Ovary (tissue), 9 donors: Measurements from ENCODE around the gene COL6A1. TPM values are rescaled to one million over a fixed set of nuclear protein-coding genes. Genes with fewer than 3 reads are reported as not detected.
A peak's percentile ranks its signal among the peaks of the same experiment; 100 is the strongest.

ENCODE experiments used
- DNase-seq, 5 donors: peaks; one replicate each; pipeline ENCODE4 v3.0.0-alpha.2; 2019 to 2020
- H3K27ac ChIP-seq, 2 donors: fragments of 200-600 bp; one replicate each; pipeline versions ENCODE4 v1.5.1 to v1.8.0; 2019 to 2022
- H3K27me3 ChIP-seq: fragments of 200-600 bp; one replicate; pipeline ENCODE4 v1.8.0; 2022
- H3K36me3 ChIP-seq: fragments of 200-600 bp; sonication (generic); one replicate; pipeline ENCODE4 v1.5.1; 2019
- H3K4me1 ChIP-seq: one replicate; pipeline ENCODE4 v1.8.1; 2013; ENCODE audit warnings: mild to moderate bottlenecking, moderate library complexity; ENCODE audit not compliant: insufficient read depth
- H3K4me3 ChIP-seq: fragments of 200-600 bp; sonication (generic); one replicate; pipeline ENCODE4 v1.5.1; 2017
- H3K9me3 ChIP-seq, 2 donors: fragments of 200-600 bp in 1 of 2; sonication (generic) in 1 of 2; one replicate each; pipeline versions ENCODE4 v1.5.1 to v1.8.1; 2013 to 2019; ENCODE audit warnings: mild to moderate bottlenecking in 1 of 2, moderate library complexity in 1 of 2
- CTCF ChIP-seq, 3 donors: fragments of 450-650 bp in 2 of 3; fragments of 200-600 bp in 1 of 3; IDR thresholded peaks; one replicate each; pipeline versions ENCODE4 v1.5.1 to v1.8.0; 2016 to 2022; ENCODE audit warnings: antibody characterized with exemption in 3 of 3, mild to moderate bottlenecking in 1 of 3
- EP300 ChIP-seq: sonication (generic); formaldehyde crosslinking; IDR thresholded peaks from one replicate; pipeline ENCODE4 v1.6.1; 2017; ENCODE audit warnings: antibody characterized with exemption
- POLR2A ChIP-seq: fragments of 450-650 bp; IDR thresholded peaks from one replicate; pipeline ENCODE4 v1.6.1; 2017; ENCODE audit warnings: antibody characterized with exemption, mild to moderate bottlenecking, moderate library complexity
- WGBS, 3 donors: extraction: QIAGEN DNeasy Blood & Tissue Kit in 1 of 3; methylation state at CpG; one replicate each; pipeline versions ENCODE4 v1.1.5 to v1.1.7; 2013 to 2017; 5-methylcytosine and 5-hydroxymethylcytosine counted together
- intact Hi-C, 4 donors: fragments of 100-400 bp; cut with DNase I; formaldehyde crosslinking; loops; one replicate each; pipeline versions ENCODE4 v1.11.0 to v1.15.1; 2022 to 2023
- polyA plus RNA-seq, 2 donors: library from polyadenylated mRNA; stranded (reverse); fragments of 200-250 nt in 1 of 2; fragments of 350-450 nt in 1 of 2; fragmentation: Illumina TruSeq in 1 of 2; extraction: RNeasy Lipid Tissue Mini Kit (QIAGEN cat#74804) in 1 of 2; gene quantifications; one replicate each; pipeline ENCODE4 v1.2.3, GENCODE V29; 2013 to 2014
- total RNA-seq, 7 donors: library from RNA; depleted of rRNA in 2 of 7; stranded (reverse); fragments of >200 nt in 2 of 7; fragmentation: NEBNext Ultra II Directional in 3 of 7; extraction: Animal tissue kit (Norgen Biotek cat#: 25700) in 3 of 7; gene quantifications; one replicate each; pipeline versions ENCODE4 v1.1.0 to v1.2.4, GENCODE V29; 2016 to 2023
- donor health status: DM: no; HTN: no; CAD: no; lungs with moderate emphysema.
- donor health status: DM: no; HTN: no; CAD: no.
- donor health status: Bipolar disorder and iron deficiency.
- donor health status: DM: yes; HTN: yes; CAD: no.
- donor health status: DM: no; HTN: no; CAD: no.
- donor health status: DM: yes; HTN: yes; CAD: no.

The COL6A1 gene
- total and polyA plus RNA-seq, 9 donors, result 112 to 905 (median 731) TPM

GRCh38 chr21:45998871-45999580, 17.5 kb downstream of the COL6A1 start:
- no peaks in the 10 kb centered on the region for H3K9me3 ChIP-seq
- no peaks in the 10 kb centered on the region for H3K27me3 ChIP-seq
- H3K36me3 ChIP-seq, result no peaks in the 10 kb centered on the region
- no peaks in the 10 kb centered on the region for H3K4me1 ChIP-seq
- H3K27ac ChIP-seq, result peak overlapping the region in 1 of 2 donors; percentile 38
- intact Hi-C loops, result no loop called here
- TF ChIP-seq EP300, result no peak
- TF ChIP-seq POLR2A, result no peak
- TF ChIP-seq CTCF (IDR thresholded peaks at IDR 0.05), result no peak
- DNase-seq, result peak in 4 of 5 donors; percentile 23 to 48 (median 32)
- no peak overlapping the region for H3K4me3 ChIP-seq
- WGBS, 3 donors, result 89 to 93% (median 93%) methylated on average over 33 of the region's 33 CpGs

GRCh38 chr21:45999581-46000181, 18.1 kb downstream of the COL6A1 start:
- DNase-seq, result peak in 3 of 5 donors; percentile 21 to 38 (median 38)
- no peak for TF ChIP-seq CTCF (IDR thresholded peaks at IDR 0.05)
- TF ChIP-seq POLR2A, result no peak
- TF ChIP-seq EP300, result no peak
- intact Hi-C loops, result no loop called here
- Histone ChIP-seq H3K4me3 (no peak overlapping the region), H3K9me3 (no peaks in the 10 kb centered on the region), H3K27me3 (no peaks in the 10 kb centered on the region), H3K4me1 (no peaks in the 10 kb centered on the region), H3K27ac (peak overlapping the region in 1 of 2 donors; percentile 46), H3K36me3 (no peaks in the 10 kb centered on the region)
- WGBS, 3 donors, result 74 to 85% (median 74%) methylated on average over 21 of the region's 21 CpGs

GRCh38 chr21:46000182-46000730, 18.7 kb downstream of the COL6A1 start:
- no peaks in the 10 kb centered on the region for H3K36me3 ChIP-seq
- H3K9me3 ChIP-seq, result no peaks in the 10 kb centered on the region
- no peaks in the 10 kb centered on the region for H3K27me3 ChIP-seq
- peak; percentile 27 to 58 (median 35) for DNase-seq
- no peaks in the 10 kb centered on the region for H3K4me1 ChIP-seq
- TF ChIP-seq CTCF (IDR thresholded peaks at IDR 0.05) (no peak), EP300 (no peak), POLR2A (no peak)
- peak overlapping the region in 1 of 2 donors; percentile 46 for H3K27ac ChIP-seq
- intact Hi-C loops, result no loop called here
- H3K4me3 ChIP-seq, result no peak overlapping the region
- 70 to 81% (median 77%) methylated on average over 17 to 26 of the region's 27 CpGs for WGBS, 3 donors

- no peaks in the 10 kb centered on the region for H3K4me1 ChIP-seq
- WGBS, 3 donors, result 51 to 65% (median 63%) methylated on average over 41 to 44 of the region's 44 CpGs
- no peaks in the 10 kb centered on the region for H3K27me3 ChIP-seq
- intact Hi-C loops, result no loop called here
- no peak for TF ChIP-seq POLR2A
- TF ChIP-seq CTCF (IDR thresholded peaks at IDR 0.05), result no peak
- TF ChIP-seq EP300, result no peak
- H3K9me3 ChIP-seq, result no peaks in the 10 kb centered on the region
- H3K4me3 ChIP-seq, result no peak overlapping the region
- DNase-seq, result peak; percentile 47 to 74 (median 62)
- peak overlapping the region in 1 of 2 donors; percentile 46 for H3K27ac ChIP-seq
- no peaks in the 10 kb centered on the region for H3K36me3 ChIP-seq
Measured at GRCh38 chr21:46000731-46001641, 19.4 kb downstream of the COL6A1 start.
